Measurements from ENCODE around the gene ASXL2. TPM values are rescaled to one million over a fixed set of nuclear protein-coding genes. Genes with fewer than 3 reads are reported as not detected.
A peak's percentile ranks its signal among the peaks of the same experiment; 100 is the strongest.
"Not testable (repeated sequence)": the region's sequence is repeated elsewhere in the genome, so short reads cannot be mapped to it uniquely, and the experiment has no call there.

Gene ASXL2
- total RNA-seq, 1 donor from 2014 or later, result 38.4 TPM

DNA sequence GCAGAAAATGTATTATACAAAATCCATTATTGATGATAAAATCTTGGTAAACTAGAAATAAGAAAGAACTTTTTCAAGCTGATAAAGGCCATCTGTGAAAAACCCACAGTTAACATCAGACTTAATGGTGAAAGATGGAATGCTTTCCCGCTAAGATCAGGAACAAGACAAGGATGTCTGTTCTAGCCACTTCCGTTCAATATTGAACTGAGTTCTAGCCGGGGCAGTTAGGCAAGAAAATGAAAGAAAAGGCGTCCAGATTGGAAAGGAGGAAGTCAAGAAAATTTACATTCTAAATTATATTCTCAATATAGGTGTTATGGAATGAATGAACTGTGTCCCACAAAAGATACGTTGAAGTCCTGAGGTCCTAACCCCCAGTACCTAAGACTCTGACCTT lies 165.8 kb downstream of the ASXL2 start:
- no peak for ATAC-seq (ENCODE audit: low read depth)
- intact Hi-C loops (cut with micrococcal nuclease), result no loop called here
- no peak overlapping the region for H3K4me3 Mint-ChIP-seq
- H3K36me3 Mint-ChIP-seq (ENCODE audit: low read depth), result no peaks in the 10 kb centered on the region
- no peak overlapping the region for H3K27ac Mint-ChIP-seq
- peaks cover 15% of the 10 kb centered on the region for H3K4me1 Mint-ChIP-seq
- no peaks in the 10 kb centered on the region for H3K9me3 Mint-ChIP-seq
- ChIA-PET CTCF (no interaction called here), POLR2A (no interaction called here)
- TF ChIP-seq, protein P1, sequence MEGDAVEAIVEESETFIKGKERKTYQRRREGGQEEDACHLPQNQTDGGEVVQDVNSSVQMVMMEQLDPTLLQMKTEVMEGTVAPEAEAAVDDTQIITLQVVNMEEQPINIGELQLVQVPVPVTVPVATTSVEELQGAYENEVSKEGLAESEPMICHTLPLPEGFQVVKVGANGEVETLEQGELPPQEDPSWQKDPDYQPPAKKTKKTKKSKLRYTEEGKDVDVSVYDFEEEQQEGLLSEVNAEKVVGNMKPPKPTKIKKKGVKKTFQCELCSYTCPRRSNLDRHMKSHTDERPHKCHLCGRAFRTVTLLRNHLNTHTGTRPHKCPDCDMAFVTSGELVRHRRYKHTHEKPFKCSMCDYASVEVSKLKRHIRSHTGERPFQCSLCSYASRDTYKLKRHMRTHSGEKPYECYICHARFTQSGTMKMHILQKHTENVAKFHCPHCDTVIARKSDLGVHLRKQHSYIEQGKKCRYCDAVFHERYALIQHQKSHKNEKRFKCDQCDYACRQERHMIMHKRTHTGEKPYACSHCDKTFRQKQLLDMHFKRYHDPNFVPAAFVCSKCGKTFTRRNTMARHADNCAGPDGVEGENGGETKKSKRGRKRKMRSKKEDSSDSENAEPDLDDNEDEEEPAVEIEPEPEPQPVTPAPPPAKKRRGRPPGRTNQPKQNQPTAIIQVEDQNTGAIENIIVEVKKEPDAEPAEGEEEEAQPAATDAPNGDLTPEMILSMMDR (IDR thresholded peaks at IDR 0.05), result no peak
- peaks cover 15% of the 10 kb centered on the region for H3K27me3 Mint-ChIP-seq
- no peak for DNase-seq

DNA sequence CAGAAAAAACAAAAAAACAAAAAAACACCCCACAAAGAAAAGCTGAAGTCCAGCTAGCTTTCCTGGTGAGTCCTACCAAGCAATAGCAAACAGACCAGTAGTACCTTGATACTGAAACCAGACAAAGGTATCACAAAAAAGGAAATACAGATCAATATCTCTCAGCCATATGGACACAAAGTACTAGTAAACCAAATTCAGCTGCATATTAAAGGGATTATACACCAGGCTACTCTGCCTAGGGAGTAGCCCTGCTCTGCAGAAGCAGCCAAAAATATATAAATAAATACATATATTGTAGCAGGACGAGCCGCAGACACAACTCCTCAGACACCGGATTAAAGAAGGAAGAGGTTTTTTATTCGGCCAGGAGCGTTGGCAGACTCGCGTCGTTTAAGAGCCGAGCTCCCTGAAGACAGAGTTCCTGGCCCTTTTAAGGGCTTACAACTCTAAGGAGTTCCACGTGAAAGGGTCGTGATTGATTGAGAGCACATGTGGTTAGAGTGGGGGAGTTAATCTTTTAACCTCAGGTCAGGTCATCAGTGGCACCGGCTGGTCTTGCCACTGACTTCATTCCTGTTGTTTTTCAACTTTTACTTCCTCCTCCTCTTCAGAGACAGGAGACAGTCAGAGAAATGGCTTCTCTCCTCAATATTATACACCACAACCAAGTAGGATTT lies 166.5 kb downstream of the ASXL2 start:
- TF ChIP-seq, protein P1 (IDR thresholded peaks at IDR 0.05), result no peak
- no peak for ATAC-seq (ENCODE audit: low read depth)
- intact Hi-C loops (cut with micrococcal nuclease), result no loop called here
- H3K9me3 Mint-ChIP-seq, result no peaks in the 10 kb centered on the region
- peaks cover 15% of the 10 kb centered on the region for H3K27me3 Mint-ChIP-seq
- POLR2A ChIA-PET, result no interaction called here
- no peaks in the 10 kb centered on the region for H3K36me3 Mint-ChIP-seq (ENCODE audit: low read depth)
- H3K4me1 Mint-ChIP-seq, result peaks cover 15% of the 10 kb centered on the region
- H3K4me3 Mint-ChIP-seq, result peak overlapping the region; percentile 76
- H3K27ac Mint-ChIP-seq, result no peak overlapping the region
- CTCF ChIA-PET, result no interaction called here
- no peak for DNase-seq

DNA sequence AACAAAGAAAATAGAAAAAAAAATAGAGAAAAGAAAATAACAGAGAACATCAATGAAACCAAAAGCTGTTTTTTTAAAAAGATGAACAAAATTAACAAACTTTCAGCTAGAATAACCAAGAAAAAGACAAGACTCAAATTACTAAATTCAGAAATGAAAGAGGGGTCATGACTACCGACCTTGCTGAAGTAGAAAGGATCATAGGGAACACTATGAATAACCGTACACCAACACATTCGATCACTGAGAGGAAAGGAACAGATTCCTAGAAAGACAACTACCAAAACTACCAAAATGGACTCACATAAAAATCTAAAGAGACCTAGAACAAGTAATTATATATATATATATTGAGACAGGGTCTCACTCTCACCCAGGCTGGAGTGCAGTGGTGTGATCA lies 167.5 kb downstream of the ASXL2 start:
- no peak overlapping the region for H3K4me3 Mint-ChIP-seq
- TF ChIP-seq, protein P1 (IDR thresholded peaks at IDR 0.05), result no peak
- peaks cover 15% of the 10 kb centered on the region for H3K27me3 Mint-ChIP-seq
- DNase-seq, result no peak
- POLR2A ChIA-PET, result no interaction called here
- no peak overlapping the region for H3K27ac Mint-ChIP-seq
- no peaks in the 10 kb centered on the region for H3K36me3 Mint-ChIP-seq (ENCODE audit: low read depth)
- CTCF ChIA-PET, result no interaction called here
- no peak for ATAC-seq (ENCODE audit: low read depth)
- intact Hi-C loops (cut with micrococcal nuclease), result no loop called here
- H3K9me3 Mint-ChIP-seq, result no peaks in the 10 kb centered on the region
- H3K4me1 Mint-ChIP-seq, result peaks cover 15% of the 10 kb centered on the region

DNA sequence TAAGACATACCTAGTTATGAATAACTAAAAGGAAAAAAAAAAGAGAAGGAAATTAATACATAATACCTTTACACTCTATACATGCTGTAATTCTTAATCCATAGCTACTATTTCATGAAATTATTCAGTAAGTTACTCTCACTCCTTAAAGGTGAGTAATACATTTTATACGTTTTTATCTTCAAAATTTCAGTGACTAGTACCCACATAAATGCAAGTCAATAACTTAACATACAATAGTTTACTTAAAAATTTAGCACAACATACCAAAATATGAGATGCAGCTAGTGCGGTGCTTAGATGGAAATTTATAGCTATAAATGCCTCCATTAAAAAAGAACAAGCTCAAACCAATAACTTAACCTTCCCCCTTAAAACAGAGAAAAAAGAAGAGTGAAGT lies 168.9 kb downstream of the ASXL2 start:
- Mint-ChIP-seq H3K9me3 (no peaks in the 10 kb centered on the region), H3K4me3 (no peak overlapping the region), H3K27ac (no peak overlapping the region), H3K27me3 (peaks cover 15% of the 10 kb centered on the region), H3K4me1 (peaks cover 15% of the 10 kb centered on the region), H3K36me3 (ENCODE audit: low read depth) (no peaks in the 10 kb centered on the region)
- DNase-seq (no peak), ATAC-seq (ENCODE audit: low read depth) (no peak)
- ChIA-PET CTCF (interaction anchor here (1.4 kb wide), 1 partner anchor 9 kb away, joined by 6 read pairs; no protein-coding TSS in a partner anchor), POLR2A (no interaction called here)
- intact Hi-C loops (cut with micrococcal nuclease), result no loop called here
- TF ChIP-seq, protein P1 (IDR thresholded peaks at IDR 0.05), result no peak

DNA sequence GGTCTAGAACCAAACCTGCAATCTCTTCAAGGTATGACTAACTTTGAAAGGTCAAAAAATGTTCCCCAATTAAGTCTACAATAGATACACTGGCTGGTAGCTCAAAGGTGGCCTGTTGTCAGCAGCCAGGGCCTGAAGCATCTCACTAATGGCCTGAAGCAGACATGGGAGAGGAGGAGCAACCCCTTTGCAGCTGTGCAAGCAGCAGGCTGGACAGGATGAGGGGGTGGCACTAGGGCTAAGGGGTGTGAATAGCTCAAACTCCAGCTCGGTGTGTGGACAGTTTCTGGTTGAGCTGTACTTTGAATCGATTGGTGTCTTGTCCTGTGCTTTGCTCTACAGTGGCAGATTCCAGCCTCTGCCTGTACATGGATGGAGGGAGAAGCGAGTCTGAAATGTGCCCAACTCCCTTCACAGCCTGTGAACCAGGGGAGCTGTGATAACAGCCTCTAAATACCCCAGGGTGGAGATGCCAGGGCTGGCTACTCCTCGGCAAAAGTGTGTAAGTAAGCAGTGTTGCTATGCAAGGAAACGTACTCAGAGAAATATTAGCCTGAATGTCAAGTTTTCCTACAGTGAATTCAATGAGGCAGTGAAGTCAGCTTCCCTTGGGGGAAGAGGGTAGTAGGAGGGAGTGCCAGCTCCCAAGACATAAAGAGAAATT lies 170.2 kb downstream of the ASXL2 start:
- peaks cover 15% of the 10 kb centered on the region for H3K27me3 Mint-ChIP-seq
- H3K36me3 Mint-ChIP-seq (ENCODE audit: low read depth), result no peaks in the 10 kb centered on the region
- CTCF ChIA-PET, result no interaction called here
- no peak overlapping the region for H3K27ac Mint-ChIP-seq
- no peaks in the 10 kb centered on the region for H3K9me3 Mint-ChIP-seq
- POLR2A ChIA-PET, result no interaction called here
- no peak for DNase-seq
- peaks cover 15% of the 10 kb centered on the region for H3K4me1 Mint-ChIP-seq
- intact Hi-C loops (cut with micrococcal nuclease), result no loop called here
- H3K4me3 Mint-ChIP-seq, result no peak overlapping the region
- TF ChIP-seq, protein P1 (IDR thresholded peaks at IDR 0.05), result no peak
- ATAC-seq (ENCODE audit: low read depth), result no peak

DNA sequence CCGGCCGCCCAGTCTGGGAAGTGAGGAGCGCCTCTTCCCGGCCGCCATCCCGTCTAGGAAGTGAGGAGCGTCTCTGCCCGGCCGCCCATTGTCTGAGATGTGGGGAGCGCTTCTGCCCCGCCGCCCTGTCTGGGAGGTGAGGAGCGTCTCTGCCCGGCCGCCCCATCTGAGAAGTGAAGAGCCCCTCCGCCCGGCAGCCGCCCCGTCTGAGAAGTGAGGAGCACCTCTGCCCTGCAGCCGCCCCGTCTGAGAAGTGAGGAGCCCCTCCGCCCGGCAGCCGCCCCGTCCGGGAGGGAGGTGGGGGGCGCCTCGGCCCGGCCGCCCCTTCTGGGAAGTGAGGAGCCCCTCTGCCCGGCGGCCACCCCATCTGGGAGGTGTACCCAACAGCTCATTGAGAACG lies 172.7 kb downstream of the ASXL2 start:
- H3K27me3 Mint-ChIP-seq, result peaks cover 10% of the 10 kb centered on the region
- H3K27ac Mint-ChIP-seq; POLR2A ChIA-PET; H3K9me3 Mint-ChIP-seq; intact Hi-C loops (cut with micrococcal nuclease); DNase-seq; H3K36me3 Mint-ChIP-seq (ENCODE audit: low read depth); H3K4me1 Mint-ChIP-seq; ATAC-seq (ENCODE audit: low read depth); H3K4me3 Mint-ChIP-seq: not testable (repeated sequence)
- CTCF ChIA-PET, result interaction anchor here (2.7 kb wide), 1 partner anchor 99 kb away, joined by 7 read pairs; no protein-coding TSS in a partner anchor

Measured in activated B cell treated with CpG ODN at 0.5 μM for 24 hours (primary cell).